Measurements from ENCODE around the gene IFNAR1.
"Not testable (repeated sequence)": the region's sequence is repeated elsewhere in the genome, so short reads cannot be mapped to it uniquely, and the experiment has no call there.

The IFNAR1 gene

DNA sequence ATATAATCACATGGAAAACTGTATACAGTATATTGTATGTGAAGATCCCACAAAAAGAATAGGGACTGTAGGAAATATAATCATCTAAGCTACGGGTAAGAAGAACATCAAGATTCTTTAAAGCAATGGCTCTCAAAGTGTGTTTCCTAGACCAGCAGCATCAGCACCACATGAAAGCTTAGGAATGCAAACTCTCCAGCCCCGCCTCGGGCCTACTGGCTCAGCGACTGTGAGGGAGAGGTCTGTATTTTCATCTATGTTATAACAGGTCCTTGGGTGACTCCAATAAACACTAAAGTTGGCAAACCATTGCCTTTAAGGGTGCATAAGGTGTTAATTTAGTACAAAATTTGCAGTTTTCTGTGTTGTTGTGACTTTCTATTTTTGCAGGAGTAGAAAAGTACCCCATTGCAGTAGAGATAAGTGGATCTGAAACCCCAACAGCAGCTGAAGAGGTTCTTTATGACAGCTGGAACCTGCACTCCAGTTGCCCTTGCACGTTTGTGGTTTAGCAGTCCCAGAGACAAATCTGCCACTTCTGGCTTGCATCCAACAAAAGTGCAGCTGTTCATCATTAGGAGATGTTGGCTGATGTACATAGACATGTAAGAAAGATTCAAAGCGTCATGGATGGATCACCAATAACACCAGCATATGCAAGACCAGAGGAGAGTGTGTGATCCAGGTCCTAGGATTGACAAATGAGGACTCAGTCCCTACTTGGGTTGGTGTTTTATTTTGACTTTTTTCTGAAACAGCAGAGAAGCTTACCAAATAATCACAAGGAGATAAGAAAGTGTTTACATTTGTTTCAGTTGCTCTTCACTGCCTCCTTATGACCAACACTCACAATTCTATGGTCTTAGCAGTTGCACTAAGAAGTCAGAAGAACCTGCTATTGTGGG is 15.9 kb upstream of the IFNAR1 start:
- DNase-seq (ENCODE audit: low read depth), result no peak

DNA sequence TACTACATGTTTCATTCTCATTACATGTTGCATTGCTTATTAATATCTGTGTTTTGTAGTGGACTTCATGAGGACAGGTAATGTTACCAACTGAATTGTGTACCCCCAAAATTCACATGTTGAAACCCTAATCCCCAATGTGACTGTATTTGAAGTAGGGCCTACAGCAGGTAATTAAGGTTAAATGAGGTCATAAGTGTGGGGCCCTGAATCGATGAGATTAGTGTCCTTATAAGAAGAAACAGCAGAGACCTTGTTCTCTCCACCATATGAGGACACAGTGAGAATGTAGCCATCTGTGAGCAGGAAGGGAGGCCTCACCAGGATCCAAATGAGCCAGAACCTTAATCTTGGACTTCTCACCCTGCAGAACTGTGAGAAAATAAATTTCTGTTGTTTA is 15.0 kb upstream of the IFNAR1 start:
- no peak for DNase-seq (ENCODE audit: low read depth)

DNA sequence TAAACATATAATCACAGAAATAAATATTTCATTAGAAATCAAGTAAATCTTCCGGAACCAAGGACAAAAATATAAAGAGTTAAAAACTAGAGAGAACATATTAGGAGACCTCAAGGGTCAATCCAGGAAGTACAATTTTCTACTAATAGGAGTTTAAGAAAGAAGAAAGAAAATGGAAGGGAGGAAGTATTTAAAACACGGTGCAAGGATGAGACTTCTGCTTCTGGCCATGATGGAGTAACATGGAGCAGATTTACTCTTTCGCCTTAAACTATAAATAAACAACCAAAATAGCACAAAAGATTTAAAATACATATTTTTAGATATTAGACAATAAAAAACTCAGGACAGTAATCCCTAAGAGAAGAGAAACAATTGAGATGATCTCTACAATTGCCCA is 12.6 kb upstream of the IFNAR1 start:
- DNase-seq (ENCODE audit: low read depth), result no peak

DNA sequence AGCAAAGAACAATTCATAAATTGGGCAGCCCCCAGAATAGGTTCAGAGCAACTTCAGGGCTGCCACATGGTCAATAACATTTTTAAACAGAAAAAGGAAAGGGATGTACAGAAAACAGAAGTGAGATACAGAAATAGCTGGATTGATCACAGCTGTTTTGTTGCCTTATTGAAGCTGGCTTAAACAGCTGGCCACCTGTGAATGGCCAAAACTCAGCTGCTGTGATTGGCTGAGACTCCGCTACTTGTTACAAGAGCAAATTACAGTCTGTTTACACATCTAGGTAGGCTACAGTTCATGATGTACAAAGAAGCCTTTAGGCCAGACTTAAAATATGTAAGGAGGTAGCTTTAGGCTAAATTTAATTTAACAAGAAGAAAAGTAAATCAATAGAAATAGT is 11.6 kb upstream of the IFNAR1 start:
- no peak for DNase-seq (ENCODE audit: low read depth)

DNA sequence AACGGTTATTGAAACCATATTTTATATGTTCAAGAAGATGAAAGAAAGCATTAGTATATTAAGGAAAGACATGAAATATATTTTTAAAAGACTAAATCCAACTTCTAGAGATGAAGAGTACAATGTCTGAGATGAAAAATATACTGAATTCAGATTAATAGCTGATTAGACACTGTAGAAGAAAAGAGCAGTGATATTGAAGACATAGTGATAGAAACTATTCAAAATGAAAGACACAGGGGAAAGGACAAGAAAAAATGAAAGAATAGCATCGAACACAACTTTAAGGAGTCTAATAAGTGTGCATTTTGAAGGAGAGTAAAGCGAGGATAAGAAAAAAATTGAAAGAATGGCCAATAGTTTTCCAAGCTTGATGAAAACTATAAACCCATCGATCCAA is 11.2 kb upstream of the IFNAR1 start:
- no peak for DNase-seq (ENCODE audit: low read depth)

DNA sequence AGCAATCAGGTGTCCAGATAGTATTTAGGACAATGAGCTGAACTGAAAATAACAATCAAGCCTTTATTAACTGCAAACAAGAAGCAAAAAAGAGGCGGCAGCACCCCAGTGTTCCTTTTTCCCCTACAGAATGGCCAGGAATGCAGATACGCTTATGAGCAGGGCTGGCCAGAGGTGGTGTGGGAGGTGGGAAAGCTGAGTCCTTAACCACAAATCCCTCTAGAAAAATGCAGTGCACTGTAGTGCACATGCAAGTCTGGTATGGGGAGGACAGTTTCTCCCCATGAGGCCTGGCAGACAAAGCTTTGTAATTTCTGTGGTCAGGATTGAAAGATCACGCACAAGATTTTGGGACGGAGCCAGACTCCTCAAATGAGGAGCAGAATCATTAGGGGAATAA is 10.7 kb upstream of the IFNAR1 start:
- no peak for DNase-seq (ENCODE audit: low read depth)

DNA sequence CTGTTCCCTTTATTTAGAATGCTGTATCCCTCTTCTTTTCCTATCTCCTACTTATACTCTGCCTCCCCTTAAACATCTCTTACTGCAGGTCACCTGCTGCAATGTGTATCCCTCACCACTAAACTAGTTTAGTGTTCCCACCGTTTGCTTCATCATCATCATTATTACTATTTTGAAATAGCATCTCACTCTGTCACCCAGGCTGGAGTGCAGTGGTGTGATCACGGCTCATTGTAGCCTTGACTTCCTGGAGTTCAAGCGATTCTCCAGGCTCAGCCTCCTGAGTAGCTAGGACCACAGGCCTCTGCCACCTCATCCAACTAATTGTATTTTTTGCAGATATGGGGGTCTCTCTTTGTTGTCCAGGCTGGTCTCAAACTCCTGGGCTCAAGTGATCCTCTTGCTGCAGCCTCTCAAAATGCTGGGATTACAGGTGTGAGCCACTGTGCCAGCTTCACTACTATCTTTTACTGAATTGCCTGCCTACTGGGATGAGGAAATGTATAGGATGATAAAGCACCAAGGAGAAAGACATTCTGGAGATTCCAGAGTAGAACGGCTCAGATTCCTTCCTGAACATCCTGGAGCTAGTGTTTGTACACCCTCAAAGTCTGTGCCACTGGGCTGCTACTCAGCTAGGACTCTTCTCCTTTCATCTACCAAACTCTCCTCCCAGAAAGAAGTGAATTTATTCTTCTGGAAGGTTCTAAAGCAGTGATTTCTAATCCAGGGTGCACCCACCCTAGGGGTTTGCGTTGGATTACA is 8.6 kb upstream of the IFNAR1 start:
- no peak for DNase-seq (ENCODE audit: low read depth)

DNA sequence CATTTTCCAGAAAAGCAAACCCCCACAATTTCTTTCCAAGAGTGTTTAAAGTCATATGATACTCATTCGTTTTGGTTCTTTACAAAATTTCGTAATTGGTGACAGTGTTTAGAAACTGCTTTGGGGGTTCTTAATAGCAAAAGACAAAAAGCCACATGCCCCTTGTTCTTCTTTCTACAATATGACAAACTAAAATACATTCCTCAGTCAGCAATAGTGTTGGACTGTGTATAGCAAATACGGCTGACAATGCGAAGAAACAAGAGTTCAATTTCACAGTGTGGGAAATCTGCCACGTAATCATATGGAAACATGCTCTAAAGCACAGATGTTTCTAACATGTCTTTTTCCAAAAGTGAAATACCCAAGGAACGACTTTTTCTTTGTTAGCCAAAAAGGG is 7.6 kb upstream of the IFNAR1 start:
- no peak for DNase-seq (ENCODE audit: low read depth)

DNA sequence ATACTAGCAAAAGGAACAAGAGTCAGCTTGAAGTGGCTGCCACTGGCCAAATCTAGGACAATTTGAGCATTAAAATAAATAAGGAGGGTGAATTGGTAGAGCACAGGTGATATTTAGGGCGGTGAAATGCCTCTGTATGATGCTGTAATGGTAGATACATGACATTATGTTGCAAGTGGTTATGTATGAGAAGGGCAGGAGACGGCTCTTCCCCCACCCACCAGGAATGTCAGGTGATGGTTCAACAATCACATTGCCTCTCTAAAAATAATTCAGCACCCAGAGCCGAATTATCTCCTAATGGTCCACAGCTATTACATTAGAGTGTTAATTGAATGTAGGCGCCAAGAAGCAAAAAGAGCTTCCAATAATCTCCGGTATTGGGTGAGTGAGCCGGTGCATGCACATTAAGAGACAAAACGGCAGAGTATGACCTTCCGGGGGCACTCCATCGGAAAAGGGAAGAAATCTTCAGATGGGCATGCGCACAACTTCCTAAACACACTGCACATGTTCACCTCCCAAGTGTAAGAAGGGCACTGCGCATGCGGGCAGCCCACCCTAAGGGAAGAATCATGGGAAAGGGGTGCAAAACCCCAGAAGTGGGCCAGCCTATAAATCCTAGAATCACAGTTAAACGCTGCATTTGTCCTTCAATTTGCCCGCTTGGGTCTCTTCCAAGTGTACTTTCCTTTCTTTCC is 6.8 kb upstream of the IFNAR1 start:
- DNase-seq (ENCODE audit: low read depth), result no peak

DNA sequence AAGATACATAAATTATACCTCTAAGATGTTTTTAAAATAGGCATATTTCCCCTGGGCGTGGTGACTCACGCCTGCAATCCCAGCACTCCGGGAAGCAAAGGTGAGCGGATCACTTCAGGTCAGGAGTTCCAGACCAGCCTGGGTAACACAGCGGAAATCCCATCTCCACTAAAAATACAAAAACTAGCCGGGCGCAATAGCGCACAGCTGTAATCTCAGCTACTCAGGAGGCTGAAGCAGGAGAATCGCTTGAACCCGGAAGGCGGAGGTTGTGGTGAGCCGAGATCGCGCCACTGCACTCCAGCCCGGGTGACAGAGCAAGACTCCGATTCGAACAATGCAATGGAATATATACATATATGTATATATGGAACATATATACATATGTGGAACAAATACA is 3.8 kb upstream of the IFNAR1 start:
- not testable (repeated sequence) for DNase-seq (ENCODE audit: low read depth)

DNA sequence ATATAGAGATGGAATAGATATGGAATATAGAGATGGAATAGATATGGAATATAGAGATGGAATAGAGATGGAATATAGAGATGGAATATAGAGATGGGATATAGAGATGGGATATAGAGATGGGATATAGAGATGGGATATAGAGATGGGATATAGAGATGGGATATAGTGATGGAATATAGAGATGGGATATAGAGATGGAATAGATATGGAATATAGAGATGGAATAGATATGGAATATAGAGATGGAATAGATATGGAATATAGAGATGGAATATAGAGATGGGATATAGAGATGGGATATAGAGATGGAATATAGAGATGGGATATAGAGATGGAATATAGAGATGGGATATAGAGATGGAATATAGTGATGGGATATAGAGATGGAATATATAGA is 1.2 kb upstream of the IFNAR1 start:
- DNase-seq (ENCODE audit: low read depth), result not testable (repeated sequence)

DNA sequence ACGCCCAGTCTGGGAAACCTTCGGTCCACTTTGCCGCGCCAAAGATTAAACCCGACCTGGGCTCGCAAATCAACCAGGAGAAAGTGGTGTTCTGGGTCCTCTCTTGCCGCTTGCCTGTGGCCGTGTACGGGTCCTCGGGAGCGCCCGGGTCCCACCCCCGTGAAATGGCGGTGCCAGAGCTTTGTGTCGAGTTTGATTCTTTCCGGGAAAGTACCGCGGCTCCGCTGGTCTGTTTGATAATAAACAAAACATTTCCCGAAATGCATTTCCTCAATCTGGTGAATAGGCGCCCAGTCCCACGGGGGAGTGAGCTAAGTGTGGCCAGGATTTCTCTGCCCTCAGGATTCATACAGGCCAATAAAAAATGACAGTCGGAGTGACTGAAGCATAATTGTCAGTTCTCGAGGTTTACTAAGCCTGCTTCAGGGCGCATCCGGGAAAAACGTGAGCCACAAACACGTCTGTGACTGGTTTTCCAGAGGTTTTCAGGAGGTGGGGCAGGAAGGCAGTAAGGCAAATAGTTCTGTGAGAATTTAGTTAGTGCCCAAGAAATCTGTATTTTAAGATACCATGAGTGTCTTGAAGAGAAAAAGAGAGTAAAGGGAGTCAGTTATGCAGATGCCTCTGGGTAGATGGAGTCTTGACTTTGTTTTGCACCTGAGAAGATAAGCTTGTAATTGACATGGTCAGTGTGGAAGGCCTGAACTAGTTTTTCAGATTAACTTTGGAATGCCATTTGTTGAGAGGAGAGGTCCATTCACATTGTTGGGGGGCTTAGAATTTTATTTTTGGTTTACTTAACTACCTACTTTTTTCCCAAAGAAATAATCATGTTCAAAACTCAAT is 675 bp downstream of the IFNAR1 start:
- peak; percentile 39 for DNase-seq (ENCODE audit: low read depth)

DNA sequence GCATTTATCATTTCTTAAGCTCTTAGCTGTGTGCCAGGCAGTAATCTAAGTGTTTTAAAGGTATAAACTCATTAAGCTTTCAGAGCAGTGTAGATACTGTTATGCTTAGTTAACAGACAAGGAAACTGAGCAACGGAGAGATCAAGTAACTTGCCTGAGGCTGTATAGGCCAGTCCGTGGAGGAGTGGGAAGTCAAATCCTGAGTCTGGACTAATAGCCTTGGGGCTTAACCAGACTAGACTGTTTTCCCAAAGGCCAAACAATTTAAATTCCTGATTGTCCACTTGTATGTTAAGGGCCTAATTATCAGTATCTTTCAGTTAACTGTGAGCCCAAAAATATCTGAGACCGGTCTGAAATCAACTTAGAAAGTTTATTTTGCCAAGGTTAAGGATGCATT is 2.6 kb downstream of the IFNAR1 start:
- DNase-seq (ENCODE audit: low read depth), result no peak

DNA sequence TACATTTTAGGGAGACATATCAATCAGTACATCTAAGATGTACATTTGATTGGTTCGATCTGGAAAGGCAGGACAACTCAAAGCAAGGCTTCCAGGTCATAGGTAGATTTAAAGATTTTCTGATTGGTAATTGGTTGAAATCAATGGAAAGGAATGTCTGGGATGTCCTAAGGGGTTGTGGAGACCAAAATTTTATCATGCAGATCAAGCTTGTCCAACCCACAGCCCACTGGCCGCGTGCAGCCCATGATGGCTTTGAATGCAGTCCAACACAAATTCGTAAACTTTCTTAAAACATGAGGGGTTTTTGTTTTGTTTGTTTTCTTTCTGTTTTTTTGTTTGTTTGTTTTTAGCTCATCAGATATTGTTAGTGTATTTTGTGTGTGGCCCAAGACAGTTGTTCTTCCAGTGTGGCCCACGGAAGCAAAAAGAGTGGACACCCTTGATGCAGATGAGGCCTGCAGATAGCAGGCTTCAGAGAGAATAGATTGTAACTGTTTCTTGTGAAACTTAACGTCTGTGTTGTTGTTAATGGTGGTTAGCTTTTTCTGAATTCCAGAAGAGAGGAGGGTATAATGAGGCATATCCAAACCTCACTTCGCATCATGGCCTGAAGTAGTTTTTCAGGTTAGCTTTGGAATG is 3.1 kb downstream of the IFNAR1 start:
- no peak for DNase-seq (ENCODE audit: low read depth)

DNA sequence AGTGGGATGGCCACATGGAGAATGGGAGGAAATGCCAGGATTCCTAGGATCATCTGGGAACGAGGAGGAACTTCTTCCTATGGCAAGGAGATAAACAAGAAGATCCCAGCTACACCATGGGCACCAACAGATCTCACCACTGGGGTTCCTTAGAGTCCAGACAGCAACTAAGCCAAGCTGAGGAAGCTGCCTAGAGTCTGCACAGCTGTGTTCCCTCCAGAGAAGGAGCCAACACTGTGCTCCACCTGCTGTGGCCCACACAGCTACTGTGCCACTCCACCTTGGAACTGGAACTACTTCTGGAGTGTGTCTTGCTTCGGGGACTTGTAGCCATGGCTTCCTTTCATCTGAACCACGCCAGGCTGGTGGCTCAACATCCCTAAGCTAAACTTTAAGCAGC is 6.0 kb downstream of the IFNAR1 start:
- no peak for DNase-seq (ENCODE audit: low read depth)

DNA sequence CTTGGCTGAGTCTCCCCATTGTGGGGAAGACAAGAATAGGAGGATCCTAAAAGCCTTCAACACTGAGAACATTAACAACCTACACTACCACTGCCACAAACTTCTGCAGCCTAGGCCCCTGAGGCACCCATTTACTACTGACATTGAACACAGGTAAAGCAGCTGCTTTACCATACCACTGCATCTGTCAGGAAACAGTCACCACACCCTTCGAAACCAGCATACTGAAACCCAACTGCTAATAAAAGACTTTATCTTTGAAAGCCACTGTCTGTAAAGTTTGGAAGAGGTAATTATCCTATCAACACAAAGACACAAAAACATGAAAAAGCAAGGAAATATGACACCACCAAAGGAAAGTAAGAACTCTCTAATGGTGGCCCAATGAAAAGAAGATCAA is 7.4 kb downstream of the IFNAR1 start:
- no peak for DNase-seq (ENCODE audit: low read depth)

DNA sequence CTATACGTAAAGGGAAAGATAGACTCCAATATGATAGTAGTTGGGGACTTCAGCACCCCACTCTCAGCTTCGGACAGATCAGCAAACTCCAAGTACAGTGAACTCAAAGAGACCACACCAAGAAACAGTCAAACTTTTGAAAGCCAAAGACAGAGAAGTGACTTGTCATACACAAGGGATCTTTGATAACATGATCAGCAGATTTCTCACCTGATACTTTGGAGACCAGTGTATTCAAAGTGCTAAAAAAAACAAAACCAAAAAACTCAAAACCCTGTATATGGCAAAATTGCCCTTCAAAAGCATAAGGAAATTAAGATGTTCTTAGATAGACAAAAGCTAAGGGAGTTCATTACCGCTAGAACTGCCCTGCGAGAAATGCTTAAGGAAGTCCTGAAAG is 9.4 kb downstream of the IFNAR1 start:
- DNase-seq (ENCODE audit: low read depth), result no peak

DNA sequence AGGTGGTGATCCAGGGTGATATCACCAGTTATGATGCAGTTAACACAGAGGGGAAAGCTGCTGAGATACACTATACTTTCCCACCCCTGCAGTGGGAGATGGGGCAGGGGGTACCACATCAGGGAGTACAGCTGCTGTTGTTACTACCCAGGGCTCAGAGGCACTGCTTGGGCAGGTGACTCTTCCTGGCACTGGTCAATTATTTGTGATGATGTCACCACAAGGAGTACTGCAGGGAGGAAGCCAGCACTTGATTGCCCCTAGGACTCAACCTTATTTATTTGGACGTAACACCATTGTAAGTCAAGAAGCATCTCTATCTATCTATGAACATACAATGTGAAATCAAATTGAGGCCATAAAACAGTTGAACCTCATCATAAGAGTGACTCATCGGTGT is 10.1 kb downstream of the IFNAR1 start:
- DNase-seq (ENCODE audit: low read depth), result no peak

DNA sequence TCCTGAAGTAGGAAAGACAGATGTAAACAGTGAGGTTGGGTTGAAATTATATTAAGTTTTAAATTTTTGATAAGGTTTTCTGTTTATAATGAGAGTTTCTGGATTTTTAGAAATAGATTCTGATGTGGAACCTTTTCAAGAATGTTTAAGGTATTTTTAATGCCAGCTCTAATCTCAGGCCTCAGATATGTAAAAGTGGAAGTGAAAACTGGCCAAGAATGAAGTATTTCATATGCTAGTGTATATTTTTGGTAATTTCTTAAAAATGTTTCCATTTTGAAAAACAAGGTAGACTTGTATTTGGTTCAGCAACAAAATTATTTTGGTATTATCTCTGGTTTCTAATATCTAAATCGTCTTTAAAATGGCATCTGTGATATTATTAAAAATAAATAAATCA is 14.4 kb downstream of the IFNAR1 start:
- no peak for DNase-seq (ENCODE audit: low read depth)

DNA sequence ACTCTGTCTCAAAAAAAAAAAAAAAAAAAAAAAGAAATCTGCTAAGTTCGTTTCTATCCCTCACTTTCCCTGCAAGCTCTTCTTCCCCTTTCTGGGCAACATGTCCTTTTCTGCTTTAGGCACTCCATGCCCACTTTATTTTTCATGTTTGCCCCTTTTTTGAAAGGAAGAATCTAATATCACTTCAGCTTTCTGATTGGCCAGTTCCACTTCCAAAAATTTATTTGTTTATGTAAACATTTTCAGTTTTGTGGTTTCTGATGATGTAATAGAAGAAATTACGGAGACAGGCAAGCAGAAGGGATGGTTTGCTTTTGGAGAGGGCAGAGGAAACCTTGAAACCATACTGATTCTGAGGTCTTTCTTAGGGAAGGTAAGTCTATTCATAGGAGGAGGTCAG is 15.1 kb downstream of the IFNAR1 start:
- DNase-seq (ENCODE audit: low read depth), result no peak

DNA sequence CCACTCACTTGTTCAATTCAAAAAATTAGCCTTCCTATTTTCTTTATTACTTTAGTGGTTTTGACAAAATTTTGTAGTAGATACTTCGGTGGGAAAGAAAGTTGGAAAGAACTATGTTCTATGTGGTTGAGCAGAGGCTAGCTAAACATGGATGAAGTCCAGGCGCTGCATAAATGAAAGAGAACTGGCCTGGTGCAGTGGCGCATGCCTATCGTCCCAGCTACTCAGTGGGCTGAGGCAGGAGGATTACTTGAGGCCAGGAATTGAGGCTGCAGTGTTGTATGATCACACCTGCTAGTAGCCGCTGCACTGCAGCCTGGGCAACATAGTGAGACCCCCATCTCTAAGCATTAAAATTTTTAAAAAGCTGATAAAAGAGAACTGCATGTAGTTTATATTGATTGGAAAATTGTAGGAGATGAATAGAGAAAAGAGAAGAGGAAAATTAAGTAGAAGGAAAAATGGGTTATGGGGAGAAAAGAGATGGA is 21.0 kb downstream of the IFNAR1 start:
- no peak for DNase-seq (ENCODE audit: low read depth)

Data from stimulated activated CD8-positive, alpha-beta memory T cell treated with anti-CD3 and anti-CD28 coated beads, Interleukin-4, amount 100 ng/mL, for 24 hours (primary cell).